SK-N-SH treated with all-trans-retinoic acid at 6 μM for 48 hours (cell line): ENCODE data around the gene HIP1.

Experiments
- ZNF70 ChIP-seq: fragments of 450-650 bp; formaldehyde crosslinking; IDR thresholded peaks from 2 replicates; pipeline ENCODE4 v1.5.0; 2020; ENCODE audit warnings: mild to moderate bottlenecking, moderate library complexity
- TF ChIP-seq, protein P1 (sequence below): fragments of 250-450 bp; sonication (Bioruptor Pico); IDR thresholded peaks from 2 replicates; pipeline ENCODE4 v1.5.1; 2020; ENCODE audit warnings: low read depth, mild to moderate bottlenecking, moderate library complexity

DNA sequence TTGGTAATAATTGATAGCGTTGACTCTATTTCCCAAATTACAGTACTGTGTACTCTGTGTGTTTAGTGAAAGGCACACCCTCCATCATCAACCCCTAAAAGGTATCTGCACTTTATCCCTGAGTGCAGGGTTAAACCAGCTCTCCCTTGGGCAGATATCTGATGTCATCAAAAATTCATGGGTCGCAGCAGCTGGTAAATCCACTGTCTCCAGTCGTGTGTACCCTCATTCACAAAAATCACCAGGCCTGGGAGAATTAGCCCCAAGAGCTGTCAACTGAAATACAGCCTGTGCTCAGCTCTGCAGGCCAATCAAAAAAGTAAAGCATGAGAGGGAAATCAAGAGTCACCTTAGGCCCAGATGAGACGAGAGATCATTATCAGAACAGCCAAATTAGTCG is 103.7 kb downstream of the HIP1 start:
- TF ChIP-seq ZNF70 (CRISPR knock-in tag), result no peak
- TF ChIP-seq, protein P1, sequence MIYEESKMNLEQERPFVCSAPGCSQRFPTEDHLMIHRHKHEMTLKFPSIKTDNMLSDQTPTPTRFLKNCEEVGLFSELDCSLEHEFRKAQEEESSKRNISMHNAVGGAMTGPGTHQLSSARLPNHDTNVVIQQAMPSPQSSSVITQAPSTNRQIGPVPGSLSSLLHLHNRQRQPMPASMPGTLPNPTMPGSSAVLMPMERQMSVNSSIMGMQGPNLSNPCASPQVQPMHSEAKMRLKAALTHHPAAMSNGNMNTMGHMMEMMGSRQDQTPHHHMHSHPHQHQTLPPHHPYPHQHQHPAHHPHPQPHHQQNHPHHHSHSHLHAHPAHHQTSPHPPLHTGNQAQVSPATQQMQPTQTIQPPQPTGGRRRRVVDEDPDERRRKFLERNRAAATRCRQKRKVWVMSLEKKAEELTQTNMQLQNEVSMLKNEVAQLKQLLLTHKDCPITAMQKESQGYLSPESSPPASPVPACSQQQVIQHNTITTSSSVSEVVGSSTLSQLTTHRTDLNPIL (CRISPR knock-in tag), result no peak
